COLO668 (cell line): ENCODE results near the gene SLC6A3.

ENCODE experiments used
- DNase-seq: peaks from one replicate; lab custom pipeline; 2025; ENCODE audit not compliant: unreplicated experiment; lab: John Stamatoyannopoulos, UW

Gene SLC6A3

DNA sequence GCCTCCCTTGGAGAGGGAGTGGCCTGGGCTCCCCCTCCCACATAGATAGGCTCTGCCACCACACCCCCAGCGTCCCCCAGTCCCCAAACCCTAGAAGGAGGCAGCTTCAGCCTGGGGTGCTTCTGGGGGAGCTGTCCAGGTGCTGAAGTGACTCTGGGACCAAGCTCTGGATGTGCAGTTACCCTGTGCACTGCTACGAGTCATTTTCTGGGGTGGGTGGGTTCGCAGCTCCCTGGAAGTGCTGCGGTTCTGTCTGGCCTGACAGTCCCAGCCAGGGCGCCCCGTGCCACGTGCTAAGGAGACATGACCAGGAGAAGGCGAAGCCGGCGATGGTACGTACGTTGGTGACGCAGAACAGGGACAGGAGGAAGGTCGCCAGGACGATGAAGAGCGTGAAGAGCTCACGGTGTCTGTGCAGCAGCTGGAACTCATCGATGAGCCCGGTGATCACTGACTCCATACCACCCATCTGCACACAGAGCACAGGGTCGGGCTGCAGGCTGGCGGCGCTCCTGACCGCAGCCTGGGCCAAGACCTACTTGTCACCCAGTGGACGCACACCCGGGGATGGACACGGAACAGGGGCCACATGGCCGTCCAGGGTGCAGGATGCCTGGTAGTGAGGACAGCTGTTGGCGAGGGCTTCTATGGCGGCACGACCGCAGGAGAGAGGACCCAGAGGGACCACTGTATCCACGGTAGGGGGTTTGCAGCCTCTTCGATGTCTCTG is 35.7 kb downstream of the SLC6A3 start:
- DNase-seq, result no peak

DNA sequence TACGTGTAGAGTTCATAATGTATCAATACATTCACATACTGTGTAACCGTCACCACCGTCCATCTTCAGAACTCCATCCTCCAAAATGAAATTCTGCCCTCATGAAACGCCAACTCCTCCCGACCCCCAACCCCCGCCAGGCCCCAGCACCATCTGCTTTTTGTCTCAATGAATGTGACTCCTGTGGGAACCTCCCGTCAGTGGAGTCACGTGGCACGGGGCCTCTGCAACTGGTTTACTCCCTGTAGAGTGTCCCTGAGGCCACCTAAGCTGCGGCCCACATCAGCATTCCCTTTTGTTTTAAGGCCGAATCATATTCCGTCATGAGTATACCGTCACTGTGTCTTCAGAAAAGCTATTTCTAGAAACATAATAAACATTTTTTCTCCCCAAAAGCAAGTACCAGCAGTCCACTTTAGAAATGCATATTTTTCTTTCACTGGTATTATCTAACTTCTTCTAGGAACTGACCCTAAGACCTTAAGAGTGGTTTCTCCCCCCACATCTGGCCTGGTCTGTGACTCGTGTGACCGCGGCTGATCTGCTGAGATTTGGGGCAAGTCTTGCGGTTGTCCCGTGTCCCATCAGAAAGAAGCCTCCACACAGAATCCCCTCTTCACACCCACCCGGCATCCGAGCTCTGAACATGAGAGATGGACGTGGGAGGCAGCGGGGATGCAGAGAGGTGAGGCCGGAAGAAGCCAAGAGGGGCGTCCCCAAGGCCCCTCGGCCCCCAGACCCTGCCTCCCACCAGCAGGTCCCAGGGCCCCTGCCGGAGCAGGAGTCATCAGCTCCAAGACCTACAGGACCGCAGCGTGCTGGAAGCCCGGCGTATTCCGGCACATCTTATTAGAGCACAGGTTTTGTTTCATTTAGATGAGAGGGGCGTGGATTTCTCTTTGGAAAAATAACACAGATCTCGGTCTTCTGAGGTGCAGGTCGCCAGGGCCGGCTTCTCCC is 38.3 kb downstream of the SLC6A3 start:
- no peak for DNase-seq

DNA sequence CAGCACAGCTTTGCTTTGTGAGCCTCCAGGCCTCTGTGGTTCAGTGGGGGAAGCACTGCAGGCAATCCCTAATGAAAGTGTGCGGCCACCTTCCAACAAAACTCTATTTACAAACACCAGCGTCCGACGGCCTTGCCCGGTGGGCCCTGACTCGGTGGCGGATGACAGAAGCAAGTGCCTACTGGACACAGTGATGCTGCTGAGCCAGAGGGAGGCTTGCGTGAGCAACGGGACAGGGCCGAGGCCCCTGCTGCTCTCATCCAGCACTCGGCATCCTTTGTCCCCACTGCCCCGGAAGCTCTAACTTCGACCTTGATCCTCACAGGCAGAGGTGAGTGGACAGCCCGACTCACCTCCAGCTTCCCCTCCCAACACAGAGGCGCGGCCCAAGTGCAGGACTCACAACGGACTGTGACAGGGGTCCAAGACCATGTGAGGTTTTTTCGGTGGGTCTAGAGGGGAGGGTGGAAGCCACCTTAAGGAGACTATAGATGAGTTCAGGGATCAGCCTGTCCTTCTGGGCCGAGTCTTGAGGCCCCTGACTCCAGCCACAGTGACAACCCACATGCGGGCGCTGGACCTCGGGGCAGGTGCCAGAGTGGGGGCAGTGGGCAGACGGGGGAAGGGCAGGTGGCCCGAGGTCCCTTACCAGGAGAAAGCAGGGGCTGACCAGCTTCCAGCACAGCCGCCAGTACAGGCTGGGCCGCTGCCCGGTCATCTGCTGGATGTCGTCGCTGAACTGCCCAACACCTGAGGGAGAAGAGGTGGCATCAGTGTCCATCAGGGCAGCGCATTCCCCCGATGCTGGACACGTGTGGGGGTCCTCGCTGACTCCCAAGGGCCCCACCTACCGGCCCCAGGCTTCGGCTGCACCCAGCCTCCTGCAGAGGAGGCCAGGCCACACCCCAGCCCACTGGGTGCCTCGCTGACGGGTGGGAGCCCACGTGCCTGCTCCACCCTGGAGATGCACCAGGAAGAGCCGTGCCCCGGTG is 39.4 kb downstream of the SLC6A3 start:
- DNase-seq, result no peak

DNA sequence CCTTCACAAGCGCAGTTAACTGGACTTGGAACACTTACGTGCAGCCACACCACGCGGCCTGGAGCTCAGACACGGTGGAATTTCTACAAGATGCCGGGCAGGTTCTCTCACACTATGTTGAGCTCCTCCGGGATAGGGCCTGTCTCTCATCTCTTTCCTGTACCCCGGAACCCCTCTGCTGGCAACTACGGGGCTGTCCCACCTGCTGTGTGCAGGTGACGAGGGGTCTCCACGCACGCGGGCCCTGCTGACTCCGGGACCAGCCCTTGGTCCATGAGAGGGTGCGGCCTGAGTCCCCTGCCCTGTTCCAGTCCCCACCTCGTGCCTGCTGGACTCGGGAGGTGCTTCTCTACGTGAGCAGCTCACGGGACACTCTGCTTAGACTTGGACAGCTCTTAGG is 40.1 kb downstream of the SLC6A3 start:
- no peak for DNase-seq

DNA sequence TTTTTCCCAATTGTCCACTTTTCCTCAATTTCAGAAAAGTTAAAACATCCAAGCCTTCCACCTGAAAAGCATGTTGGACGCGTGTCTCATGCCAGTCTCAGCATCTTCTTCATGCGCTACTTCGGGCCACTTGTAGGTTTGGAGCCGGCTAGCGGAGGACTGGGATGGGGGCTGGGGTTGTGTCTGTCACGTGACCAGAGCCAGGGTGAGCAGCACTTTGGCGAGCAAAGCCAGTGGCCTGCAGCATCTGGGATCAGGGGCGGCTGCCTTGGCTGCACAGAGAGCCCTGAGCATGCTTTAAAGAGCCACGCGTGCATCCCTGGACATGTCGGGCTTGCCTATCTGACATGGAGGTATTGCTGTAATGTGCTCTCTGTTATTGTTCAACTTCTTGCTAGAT is 41.2 kb downstream of the SLC6A3 start:
- no peak for DNase-seq

DNA sequence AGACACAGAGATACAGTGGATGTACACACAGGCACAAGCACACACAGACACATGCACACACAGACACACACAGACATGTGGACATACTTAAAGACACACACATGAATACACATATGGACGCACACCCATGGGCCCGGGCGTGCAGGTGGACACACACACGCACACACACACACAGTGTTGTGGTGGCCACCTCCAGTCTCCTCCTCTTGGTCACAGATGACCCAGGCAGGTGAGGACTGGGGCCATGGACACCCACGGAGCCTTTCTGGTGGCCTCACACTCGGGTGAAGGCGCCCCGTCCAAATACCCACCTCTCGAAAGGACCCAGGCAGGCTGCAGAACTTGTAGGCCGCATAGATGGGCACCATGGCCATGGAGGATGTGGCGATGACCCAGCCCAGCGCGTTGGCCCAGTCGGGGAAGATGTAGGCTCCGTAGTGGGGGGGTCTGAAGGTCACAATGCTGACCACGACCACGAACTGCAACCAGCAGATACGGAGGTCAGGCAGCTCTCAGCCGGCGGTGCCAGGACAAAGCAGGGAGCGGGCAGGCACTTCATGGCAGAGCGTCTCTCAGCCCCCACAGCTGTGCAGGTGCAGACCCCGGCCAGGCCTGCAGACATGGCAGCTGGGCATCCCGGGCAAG is 42.5 kb downstream of the SLC6A3 start:
- DNase-seq, result no peak

DNA sequence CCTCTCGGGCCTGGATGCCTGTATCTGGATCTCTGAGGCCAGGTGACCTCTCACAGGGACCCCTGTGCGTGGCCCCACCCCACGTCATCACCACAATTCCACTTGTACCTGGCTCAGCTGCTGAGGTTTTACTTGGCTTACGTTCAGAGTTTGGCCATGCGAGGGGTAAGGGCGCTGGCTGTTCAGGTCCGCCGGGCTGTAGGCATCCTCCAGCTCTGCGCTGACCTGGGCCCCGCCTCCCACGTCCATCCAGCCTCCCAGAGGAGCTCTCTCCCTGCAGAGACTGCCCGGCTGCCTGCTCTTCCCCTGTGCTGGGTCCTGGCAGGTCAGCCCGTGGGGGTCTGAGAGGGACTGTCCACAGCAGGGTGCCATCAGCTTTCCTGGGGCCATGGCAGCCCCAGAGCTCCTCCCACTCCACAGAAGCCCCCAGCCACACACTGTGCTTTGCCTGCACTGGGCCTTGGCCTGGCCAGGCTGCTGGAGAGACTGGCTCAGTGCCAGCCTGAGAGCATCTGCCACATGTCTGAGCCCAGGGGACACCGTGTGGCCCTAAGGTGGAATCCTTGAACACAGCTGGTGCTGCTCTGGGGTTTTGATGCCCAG is 43.6 kb downstream of the SLC6A3 start:
- peak; percentile 89 for DNase-seq

DNA sequence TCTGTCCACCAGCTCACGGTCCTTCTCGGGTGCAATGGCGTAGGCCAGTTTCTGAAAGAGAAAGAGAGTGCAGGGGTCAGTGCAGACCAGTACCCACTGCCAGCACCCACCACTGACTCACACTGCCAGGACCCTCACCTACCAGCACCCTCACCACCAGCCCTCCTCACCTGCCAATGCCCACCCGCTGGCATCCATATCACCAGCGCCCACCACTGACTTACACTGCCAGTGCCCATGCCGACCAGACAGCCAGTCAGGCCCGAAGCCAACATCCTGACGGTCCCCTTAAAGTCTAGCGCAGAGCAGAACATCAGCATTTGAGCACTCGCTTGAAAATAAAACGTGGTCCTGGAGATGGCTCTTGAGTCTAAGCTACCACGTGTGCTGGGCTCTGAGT is 44.3 kb downstream of the SLC6A3 start:
- DNase-seq, result no peak

DNA sequence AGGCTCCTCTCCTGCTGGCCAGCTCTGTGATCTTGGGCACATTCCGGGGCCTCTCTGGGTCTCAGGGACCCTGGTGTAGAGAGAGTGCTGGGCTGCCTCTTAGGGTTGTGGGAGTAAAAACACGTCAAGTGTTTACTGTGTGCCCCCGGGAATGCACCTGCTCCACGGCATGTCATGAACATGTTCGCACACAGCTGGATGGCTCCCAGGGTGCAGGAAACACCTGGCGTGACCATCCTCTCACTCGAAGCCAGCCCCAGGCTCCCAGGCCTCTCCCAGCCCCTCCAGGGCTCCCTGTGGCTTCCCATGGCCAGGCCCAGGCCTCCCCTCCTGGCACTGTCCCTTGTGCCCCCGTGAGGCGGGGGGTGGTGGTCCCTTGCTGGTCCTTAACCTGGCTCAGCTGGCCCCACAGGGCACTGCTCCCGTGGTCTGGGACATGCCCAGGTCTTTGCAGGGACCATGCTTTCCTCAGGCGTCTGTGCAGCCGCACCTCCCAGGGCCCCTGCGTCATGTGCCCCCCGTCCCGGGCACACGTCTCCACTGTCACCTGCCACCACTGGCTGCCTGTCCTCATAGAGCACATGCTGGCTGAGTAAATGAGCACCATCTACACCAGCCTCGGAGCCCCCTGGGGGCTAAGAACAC is 44.9 kb downstream of the SLC6A3 start:
- DNase-seq, result peak; percentile 71

DNA sequence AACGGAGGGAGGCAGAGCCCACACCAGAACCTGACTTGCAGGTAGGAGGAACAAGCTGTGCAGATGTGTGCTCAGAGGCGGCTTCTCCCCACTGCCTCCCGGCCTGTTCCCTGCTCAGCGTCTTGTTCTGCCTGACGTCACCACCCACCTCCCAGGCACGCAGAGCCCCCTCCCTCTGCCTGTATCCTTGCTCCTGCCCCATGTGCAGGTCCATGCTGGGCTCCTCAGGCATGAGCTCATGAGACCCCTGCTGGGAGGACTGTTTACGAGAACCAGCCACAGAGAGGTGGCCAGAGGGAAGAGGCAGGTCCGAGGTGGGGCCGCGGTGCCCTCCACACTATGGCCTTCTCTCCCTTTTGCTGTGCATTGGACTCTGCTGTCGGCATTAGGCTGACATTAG is 45.5 kb downstream of the SLC6A3 start:
- peak; percentile 40 for DNase-seq

DNA sequence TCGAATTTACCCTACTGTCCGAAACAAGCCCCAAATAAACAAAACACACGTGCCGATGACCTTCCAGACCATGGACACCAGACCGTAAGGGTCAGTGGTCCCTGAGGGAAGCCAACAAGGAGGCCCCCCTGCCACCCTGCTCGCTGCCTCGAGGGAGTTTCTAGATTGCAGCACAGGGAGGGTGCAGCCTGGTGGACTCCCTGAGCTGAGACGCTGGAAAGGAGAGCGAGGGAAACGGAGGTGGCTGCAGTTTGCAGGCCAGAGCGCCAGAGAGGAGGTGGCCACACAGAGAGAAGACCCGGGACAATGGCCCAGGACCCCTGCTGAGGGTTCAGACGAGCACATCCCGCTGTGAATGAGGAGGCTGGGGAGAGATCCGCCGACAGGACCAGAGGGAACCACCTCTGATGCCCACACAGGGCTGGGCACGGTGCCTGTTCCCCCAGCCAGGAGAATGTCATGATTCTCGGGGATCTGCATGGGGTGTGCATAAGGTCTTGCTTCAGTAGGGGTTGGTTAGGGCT is 48.9 kb downstream of the SLC6A3 start:
- DNase-seq, result no peak

DNA sequence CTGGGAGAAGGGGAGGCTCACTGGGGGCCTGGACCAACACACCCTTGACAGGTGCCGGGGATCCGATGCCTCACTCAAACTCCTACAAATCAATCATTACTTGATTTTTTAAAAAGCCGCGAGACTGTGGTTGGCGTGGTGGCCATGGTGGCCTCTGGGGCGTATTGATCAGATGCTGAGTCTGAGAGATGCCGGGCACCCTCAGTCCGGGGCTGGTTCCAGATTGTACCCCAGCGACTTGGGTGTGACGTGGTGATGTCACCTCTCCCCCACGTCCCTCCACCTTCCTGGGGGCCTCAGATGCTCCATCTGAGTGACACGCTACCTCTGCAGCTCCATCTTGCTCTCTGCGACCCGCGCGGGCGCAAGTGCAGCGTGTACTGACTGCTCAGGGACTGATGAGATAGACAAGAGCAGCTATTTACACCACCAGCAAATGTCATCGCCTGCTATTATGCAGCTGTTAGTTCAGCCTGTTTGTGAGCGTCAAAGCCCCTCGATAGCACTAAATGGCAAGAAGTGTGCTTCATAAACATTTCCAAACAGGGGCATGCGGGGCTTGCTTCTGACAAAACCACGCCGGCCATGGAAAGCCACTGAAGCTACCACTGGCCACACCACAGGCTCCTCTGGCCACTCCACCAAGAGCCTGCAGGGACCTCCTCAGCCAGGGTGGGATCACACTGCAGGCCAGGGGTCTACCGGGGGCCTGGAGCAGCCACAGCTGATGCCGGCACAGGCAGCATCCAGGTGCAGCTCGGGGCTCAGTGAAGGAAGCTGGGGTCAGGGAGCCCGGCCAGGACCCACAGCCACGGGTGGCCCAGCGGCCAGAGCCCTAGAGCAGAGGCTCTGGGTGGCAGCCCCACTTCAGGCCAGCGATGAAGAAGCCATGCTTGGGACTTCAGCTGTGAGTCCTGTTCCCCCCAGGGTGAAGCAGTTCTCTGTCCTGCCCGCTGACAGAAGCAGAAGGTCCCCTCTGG is 50.1 kb downstream of the SLC6A3 start:
- no peak for DNase-seq

DNA sequence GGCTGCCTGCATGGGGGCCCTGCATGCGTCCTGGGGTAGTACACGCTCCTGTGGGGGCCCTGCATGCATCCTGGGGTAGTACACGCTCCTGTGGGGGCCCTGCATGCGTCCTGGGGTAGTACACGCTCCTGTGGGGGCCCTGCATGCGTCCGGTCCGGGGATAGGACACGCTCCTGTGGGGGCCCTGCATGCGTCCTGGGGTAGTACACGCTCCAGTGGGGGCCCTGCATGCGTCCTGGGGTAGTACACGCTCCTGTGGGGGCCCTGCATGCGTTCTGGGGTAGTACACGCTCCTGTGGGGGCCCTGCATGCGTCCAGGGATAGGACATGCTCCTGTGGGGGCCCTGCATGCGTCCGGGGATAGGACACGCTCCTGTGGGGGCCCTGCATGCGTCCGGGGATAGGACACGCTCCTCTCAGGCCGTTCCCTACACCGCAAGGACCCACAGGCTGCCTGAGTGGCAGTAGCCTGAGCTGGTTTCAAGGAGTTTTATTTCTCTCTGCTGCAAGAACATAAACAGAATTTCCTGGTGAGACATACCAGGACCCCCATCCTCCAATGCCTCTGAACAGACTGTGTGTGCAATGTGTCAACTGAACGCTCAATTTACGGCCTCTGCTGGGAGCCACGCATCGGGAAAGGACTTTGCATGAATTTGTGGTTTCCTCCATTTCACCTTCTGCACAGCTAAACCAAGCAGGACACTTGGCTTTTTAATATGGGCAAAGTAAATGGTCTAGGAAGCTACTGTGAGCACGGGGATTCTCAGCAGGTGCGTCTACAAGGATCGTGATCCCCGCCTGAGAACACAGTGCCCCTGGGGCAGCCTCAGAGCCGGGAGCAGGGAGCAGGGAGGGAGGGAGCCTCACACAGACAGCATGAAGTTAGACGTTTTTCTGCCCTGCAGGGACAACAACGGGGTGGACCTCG is 51.4 kb downstream of the SLC6A3 start:
- DNase-seq, result no peak

DNA sequence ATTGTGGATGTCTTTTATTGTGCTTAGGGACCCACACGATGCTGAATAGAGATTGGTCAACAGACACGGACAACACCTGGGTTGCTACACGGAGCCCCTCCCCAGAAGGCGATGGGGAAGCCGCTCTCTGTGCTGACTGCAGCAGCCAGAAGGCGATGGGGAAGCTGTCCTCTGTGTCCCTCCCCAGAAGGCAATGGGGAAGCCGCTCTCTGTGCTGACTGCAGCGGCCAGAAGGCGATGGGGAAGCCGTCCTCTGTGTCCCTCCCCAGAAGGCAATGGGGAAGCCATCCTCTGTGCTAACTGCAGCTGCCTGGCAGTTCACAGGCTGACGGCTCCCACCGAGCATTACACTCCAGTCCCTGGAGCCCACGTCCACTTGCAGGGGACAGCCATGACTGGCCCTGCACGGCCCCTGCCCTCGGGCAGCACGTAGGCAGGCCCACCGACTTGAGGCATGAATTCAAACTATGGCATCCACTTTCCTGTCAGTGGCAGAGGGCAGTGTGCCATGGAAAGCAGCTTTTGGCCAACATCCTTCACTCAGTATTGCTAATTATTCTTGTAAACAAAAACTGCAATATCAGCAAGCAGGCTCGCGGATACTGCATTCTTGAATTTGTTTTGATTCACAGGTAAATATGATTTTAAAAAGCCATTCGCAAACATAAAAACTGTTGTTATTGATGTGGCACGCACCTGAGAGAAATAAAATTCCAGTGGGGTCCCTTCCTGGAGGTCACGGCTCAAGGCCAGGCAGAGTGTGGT is 52.3 kb downstream of the SLC6A3 start:
- no peak for DNase-seq

DNA sequence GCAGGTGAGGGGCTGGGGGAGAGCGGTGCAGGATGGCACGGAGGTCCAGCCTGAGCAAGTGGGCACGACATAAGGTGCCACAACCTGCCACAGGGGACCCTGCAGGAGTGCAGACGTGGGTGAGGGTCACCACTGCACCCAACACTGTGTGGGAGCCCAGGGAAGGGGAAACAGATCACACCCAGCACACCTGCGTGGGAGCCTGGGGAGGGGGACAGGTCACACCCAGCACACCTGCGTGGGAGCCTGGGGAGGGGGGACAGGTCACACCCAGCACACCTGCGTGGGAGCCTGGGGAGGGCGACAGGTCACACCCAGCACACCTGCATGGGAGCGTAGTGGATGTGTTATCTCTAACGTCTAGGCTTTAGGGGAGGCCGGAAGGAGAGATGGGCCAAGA is 53.0 kb downstream of the SLC6A3 start:
- no peak for DNase-seq

DNA sequence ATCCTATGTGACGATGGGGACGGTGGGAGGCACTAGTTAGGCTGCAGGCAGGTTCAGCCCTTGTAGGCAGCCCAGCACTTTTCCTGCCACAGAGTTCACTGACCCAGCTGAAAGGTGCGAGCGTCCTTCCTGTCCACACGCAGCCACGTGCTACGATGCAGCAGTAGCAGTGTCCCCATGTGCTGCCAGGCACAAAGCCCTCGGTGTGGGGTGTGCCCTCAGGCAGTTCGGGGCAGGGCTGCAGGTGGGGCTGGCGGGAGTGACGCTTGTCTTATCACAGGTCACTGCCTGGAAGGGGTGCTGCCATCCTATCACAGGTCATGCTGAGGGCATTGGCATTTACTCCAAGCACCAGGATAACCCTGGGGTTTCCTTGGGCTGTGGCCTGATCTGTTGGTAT is 53.5 kb downstream of the SLC6A3 start:
- peak; percentile 19 for DNase-seq
